Glutamatergic neuron (in vitro differentiated cells): ENCODE measurements around the gene IQCC. TPM values are rescaled to one million over a fixed set of nuclear protein-coding genes. Genes with fewer than 3 reads are reported as not detected.

Experiments
- DNase-seq: peaks from one replicate; pipeline ENCODE4 v3.0.0; 2022
- H3K27ac Mint-ChIP-seq: one replicate; pipeline ENCODE4 v1.8.0; 2020; ENCODE audit warnings: mild to moderate bottlenecking, mixed read lengths, inconsistent platforms; ENCODE audit not compliant: unreplicated experiment
- H3K27me3 Mint-ChIP-seq: one replicate; pipeline ENCODE4 v1.8.0; 2020; ENCODE audit warnings: mild to moderate bottlenecking, moderate library complexity, mixed read lengths, inconsistent platforms; ENCODE audit not compliant: unreplicated experiment
- H3K36me3 Mint-ChIP-seq: one replicate; pipeline ENCODE4 v1.8.0; 2020; ENCODE audit warnings: mild to moderate bottlenecking, mixed read lengths, inconsistent platforms; ENCODE audit not compliant: unreplicated experiment
- H3K4me1 Mint-ChIP-seq: one replicate; pipeline ENCODE4 v1.8.0; 2020; ENCODE audit warnings: mild to moderate bottlenecking, low read depth, mixed read lengths, inconsistent platforms; ENCODE audit not compliant: unreplicated experiment
- H3K4me3 Mint-ChIP-seq: one replicate; pipeline ENCODE4 v1.8.0; 2020; ENCODE audit warnings: mild to moderate bottlenecking, mixed read lengths, inconsistent platforms; ENCODE audit not compliant: unreplicated experiment
- H3K9me3 Mint-ChIP-seq: one replicate; pipeline ENCODE4 v1.8.0; 2020; ENCODE audit warnings: mild to moderate bottlenecking, moderate library complexity, mixed read lengths, inconsistent platforms; ENCODE audit not compliant: unreplicated experiment
- total RNA-seq: library from RNA; stranded (reverse); fragmentation: NEBNext Ultra II Directional; extraction: Animal tissue kit (Norgen Biotek cat#: 25700); gene quantifications from one replicate; pipeline ENCODE4 v1.2.1, GENCODE V29; 2021; ENCODE audit not compliant: unreplicated experiment
- TF ChIP-seq, protein P1 (sequence below): fragments of 200-600 bp; sonication (generic); IDR thresholded peaks from one replicate; pipeline ENCODE4 v1.5.0; 2021; ENCODE audit not compliant: partially characterized antibody, unreplicated experiment

Gene IQCC
- total RNA-seq, 1 donor from 2014 or later, result 2.7 TPM

DNA sequence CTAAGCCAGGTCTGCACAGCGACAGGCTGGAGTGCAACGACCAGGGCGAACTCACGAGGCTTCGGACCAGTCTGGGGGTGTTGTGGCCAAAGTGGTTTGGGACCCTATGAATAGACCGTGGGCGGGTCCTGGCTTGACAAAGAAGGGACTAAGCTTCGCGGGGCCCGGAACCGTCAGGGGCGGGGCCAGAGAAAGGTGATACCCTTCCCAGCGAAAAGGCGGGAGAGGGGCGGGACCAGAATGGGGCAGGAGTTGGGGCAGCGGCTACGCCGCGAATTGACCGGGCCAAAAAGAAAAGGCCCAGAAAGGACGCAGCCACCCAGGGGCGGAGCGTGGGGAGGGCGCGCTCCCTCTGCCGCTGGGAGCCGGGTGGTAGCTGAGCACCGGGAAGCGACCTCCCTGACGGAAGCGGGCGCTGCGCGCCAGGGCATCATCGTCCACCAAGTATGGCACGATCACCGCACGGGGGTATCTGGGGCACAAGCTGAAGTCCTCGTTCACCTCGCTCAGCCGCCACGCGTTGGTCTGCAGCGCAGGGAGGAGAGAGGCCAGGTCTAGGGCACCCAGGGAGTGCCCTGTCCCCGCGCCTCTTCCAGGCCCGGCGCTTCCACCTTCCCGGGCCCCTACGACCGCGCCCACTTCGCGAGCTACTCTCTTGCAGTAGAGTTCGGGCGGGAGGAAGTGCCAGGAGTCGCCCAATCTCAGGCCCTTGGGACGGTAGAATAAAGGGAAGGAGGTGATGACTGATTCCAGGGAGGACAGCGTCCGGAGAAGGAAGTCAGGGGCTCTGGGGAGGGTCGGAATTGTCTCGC lies 34.9 kb downstream of the IQCC start:
- Mint-ChIP-seq H3K9me3 (peaks cover 7% of the 10 kb centered on the region), H3K27me3 (peaks cover 5% of the 10 kb centered on the region), H3K4me1 (peaks cover 12% of the 10 kb centered on the region), H3K36me3 (no peaks in the 10 kb centered on the region), H3K4me3 (peak overlapping the region; percentile 90), H3K27ac (peak overlapping the region; percentile 76)
- DNase-seq, result peak; percentile 67
- TF ChIP-seq, protein P1, sequence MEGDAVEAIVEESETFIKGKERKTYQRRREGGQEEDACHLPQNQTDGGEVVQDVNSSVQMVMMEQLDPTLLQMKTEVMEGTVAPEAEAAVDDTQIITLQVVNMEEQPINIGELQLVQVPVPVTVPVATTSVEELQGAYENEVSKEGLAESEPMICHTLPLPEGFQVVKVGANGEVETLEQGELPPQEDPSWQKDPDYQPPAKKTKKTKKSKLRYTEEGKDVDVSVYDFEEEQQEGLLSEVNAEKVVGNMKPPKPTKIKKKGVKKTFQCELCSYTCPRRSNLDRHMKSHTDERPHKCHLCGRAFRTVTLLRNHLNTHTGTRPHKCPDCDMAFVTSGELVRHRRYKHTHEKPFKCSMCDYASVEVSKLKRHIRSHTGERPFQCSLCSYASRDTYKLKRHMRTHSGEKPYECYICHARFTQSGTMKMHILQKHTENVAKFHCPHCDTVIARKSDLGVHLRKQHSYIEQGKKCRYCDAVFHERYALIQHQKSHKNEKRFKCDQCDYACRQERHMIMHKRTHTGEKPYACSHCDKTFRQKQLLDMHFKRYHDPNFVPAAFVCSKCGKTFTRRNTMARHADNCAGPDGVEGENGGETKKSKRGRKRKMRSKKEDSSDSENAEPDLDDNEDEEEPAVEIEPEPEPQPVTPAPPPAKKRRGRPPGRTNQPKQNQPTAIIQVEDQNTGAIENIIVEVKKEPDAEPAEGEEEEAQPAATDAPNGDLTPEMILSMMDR, result no peak

DNA sequence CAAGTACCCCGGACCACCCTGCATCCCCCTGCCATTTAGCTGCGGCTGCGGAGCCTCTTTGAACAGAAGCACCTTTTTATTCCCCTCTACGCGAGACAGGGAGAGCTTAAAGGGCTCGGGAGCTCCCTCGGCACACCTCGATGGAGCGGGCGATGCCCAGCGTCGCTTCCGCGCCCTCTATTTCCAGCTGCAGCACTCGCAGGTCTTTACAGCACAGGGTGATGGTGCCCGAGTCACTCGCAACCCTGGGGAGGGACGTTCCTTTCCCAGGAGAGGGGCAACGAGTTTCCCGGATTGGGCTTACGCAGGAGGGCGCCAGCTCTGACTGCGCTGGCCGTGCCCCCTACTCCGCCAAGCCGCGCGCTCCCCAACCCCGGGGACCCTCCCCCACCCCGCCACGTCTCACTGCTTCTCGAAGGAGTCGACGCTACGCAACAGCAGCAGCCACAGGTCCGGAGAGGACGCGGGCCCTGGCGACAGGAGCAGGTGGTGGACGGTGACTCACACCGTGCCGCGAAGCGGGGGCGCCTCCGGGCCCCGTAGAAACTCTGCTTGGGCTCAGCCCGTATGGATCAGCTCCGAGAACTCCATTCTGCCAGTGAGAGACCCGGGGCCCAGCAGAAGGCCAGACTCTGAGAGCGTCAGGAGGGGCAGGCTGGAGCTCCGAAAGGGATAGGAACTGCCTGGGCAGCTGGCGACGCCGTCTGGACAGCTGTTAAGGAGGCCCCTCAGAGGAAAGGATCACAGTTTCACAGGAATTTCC lies 35.7 kb downstream of the IQCC start:
- peak overlapping the region; percentile 90 for H3K4me3 Mint-ChIP-seq
- H3K4me1 Mint-ChIP-seq, result peaks cover 8% of the 10 kb centered on the region
- peaks cover 5% of the 10 kb centered on the region for H3K9me3 Mint-ChIP-seq
- peak overlapping the region; percentile 85 for H3K27ac Mint-ChIP-seq
- no peaks in the 10 kb centered on the region for H3K36me3 Mint-ChIP-seq
- H3K27me3 Mint-ChIP-seq, result peaks cover 5% of the 10 kb centered on the region
- peak; percentile 75 for DNase-seq
- TF ChIP-seq, protein P1, result no peak

DNA sequence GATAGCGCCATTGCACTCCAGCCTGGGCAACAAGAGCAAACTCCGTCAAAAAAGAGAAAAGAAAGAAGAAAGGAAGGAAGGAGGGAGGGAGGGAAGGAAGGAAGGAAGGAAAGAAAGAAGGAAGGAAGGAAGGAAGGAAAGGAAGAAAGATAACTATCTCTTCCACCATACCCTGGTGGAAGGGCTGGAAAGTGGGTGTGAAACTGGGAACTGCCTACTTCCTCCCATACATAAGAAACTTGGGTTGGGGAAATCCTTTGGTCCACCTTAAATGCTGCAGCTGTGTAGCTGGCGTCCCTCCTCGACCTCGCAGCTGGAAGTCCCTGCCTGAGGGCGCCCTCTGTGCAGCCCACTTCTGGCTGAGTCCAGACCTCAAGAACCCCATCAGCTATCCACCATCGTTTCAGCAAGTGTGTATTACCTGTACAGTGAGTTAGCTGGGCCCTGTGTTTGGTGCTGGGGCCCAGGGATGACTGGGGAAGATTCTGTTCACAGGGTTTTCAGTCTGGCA lies 36.9 kb downstream of the IQCC start:
- peaks cover 5% of the 10 kb centered on the region for H3K9me3 Mint-ChIP-seq
- H3K4me1 Mint-ChIP-seq, result peaks cover 11% of the 10 kb centered on the region
- no peak overlapping the region for H3K4me3 Mint-ChIP-seq
- H3K36me3 Mint-ChIP-seq, result no peaks in the 10 kb centered on the region
- H3K27ac Mint-ChIP-seq, result peak overlapping the region; percentile 85
- peaks cover 5% of the 10 kb centered on the region for H3K27me3 Mint-ChIP-seq
- no peak for DNase-seq
- TF ChIP-seq, protein P1, result no peak

DNA sequence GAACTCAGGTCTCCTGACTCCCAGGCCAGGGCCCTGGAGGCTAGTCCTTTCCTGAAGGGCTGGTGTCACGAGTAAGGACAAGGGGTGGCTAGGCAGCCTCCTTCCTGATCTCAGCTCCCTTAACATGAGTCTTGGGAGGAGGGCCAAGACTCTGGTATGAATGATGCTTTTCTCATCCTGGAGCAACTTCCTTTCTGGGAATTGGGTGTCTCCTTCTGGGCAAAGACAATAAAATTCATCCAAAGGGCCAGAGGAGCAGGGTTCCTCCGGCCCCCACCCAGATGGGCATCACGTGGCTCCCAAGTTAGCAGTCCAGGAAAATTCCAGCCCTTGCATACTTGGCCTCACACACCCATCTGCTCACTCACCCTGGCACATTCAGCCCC lies 41.4 kb downstream of the IQCC start, which contains the start of gene FAM167B:
Gene FAM167B (plus strand): TSS at position 335 of the 386 bp plus-strand sequence. CDS start 200 bp downstream, outside the sequence.
- Mint-ChIP-seq H3K36me3 (no peaks in the 10 kb centered on the region), H3K27me3 (peaks cover 15% of the 10 kb centered on the region), H3K9me3 (peaks cover 11% of the 10 kb centered on the region), H3K4me1 (peaks cover 25% of the 10 kb centered on the region), H3K27ac (peak within 1 kb of the TSS; percentile 92), H3K4me3 (peak within 1 kb of the TSS; percentile 71)
- no peak for DNase-seq
- TF ChIP-seq, protein P1, result no peak
